Right lobe of liver (tissue), 4 donors: ENCODE measurements around the gene PIF1.

Experiments
- POLR2A ChIP-seq: fragments of 450-650 bp; IDR thresholded peaks from one replicate; pipeline ENCODE4 v1.6.1; 2017; ENCODE audit warnings: antibody characterized with exemption, mild to moderate bottlenecking
- TF ChIP-seq, protein P1 (sequence below), 4 donors: fragments of 200-600 bp in 3 of 4; fragments of 450-650 bp in 1 of 4; IDR thresholded peaks; one replicate each; pipeline versions ENCODE4 v1.5.1 to v1.8.0; 2016 to 2022; ENCODE audit warnings: antibody characterized with exemption in 4 of 4, mild to moderate bottlenecking in 2 of 4
- donor health status: DM: no; HTN: no; CAD: no.
- donor health status: DM: no; HTN: no; CAD: no.
- donor health status: DM: no; HTN: yes; CAD: no.

DNA sequence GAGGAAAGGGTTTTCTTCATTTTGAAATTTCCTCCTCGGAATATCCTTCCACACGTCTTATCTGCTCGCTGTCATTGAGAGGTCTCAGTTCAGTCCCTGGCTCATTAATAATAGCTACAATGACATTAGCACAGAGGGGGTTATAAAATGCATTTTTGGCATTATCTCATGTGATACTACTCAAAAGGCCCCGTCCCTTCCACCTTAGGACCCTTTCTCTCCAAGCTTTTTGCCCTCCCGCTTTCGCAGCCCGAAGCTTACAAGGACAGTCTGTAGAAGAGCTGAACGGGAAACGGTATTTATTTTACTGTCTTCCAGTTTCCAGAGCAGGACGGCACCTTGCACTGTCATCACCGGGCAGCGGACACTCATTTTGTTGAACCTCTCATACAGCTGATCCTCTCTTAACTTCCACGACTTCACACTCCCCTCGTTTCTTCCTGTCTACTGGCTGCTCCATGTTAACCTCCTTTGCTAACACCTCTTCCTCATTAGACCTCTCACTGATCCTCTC, 10.6 kb upstream of the PIF1 start:
- TF ChIP-seq POLR2A = no peak
- TF ChIP-seq, protein P1, sequence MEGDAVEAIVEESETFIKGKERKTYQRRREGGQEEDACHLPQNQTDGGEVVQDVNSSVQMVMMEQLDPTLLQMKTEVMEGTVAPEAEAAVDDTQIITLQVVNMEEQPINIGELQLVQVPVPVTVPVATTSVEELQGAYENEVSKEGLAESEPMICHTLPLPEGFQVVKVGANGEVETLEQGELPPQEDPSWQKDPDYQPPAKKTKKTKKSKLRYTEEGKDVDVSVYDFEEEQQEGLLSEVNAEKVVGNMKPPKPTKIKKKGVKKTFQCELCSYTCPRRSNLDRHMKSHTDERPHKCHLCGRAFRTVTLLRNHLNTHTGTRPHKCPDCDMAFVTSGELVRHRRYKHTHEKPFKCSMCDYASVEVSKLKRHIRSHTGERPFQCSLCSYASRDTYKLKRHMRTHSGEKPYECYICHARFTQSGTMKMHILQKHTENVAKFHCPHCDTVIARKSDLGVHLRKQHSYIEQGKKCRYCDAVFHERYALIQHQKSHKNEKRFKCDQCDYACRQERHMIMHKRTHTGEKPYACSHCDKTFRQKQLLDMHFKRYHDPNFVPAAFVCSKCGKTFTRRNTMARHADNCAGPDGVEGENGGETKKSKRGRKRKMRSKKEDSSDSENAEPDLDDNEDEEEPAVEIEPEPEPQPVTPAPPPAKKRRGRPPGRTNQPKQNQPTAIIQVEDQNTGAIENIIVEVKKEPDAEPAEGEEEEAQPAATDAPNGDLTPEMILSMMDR (IDR thresholded peaks at IDR 0.05) = peak in 1 of 4 donors; percentile 17
